Left lung (tissue), 10 donors: ENCODE results near the gene CCDC61. TPM values are rescaled to one million over a fixed set of nuclear protein-coding genes. Genes with fewer than 3 reads are reported as not detected.

Experiments
- ATAC-seq: fragments of 200-7000 bp; cut with Tn5 transposase; one replicate; pipeline ENCODE4 v1.9.1; 2020; ENCODE audit warnings: moderate library complexity
- DNase-seq, 4 donors: peaks; one replicate each; pipeline ENCODE4 v3.0.0-alpha.2; 2013 to 2020
- H3K27ac ChIP-seq, 2 donors: fragments of 200-600 bp; sonication (generic) in 1 of 2; one replicate each; pipeline versions ENCODE4 v1.5.0 to v1.8.0; 2020 to 2021
- H3K27me3 ChIP-seq, 2 donors: fragments of 200-600 bp; sonication (generic) in 1 of 2; one replicate each; pipeline versions ENCODE4 v1.5.0 to v1.8.0; 2020 to 2021
- H3K36me3 ChIP-seq, 2 donors: fragments of 200-600 bp; sonication (generic) in 1 of 2; one replicate each; pipeline versions ENCODE4 v1.5.0 to v1.8.0; 2020 to 2021
- H3K4me1 ChIP-seq, 2 donors: fragments of 200-600 bp; one replicate each; pipeline ENCODE4 v1.8.0; 2021
- H3K4me3 ChIP-seq, 2 donors: fragments of 200-600 bp; sonication (generic) in 1 of 2; one replicate each; pipeline versions ENCODE4 v1.5.0 to v1.8.0; 2020 to 2021; ENCODE audit warnings: mild to moderate bottlenecking in 1 of 2
- H3K9me3 ChIP-seq, 2 donors: fragments of 200-600 bp; sonication (generic) in 1 of 2; one replicate each; pipeline versions ENCODE4 v1.5.0 to v1.8.0; 2020 to 2021
- CTCF ChIP-seq, 2 donors: fragments of 200-600 bp; sonication (generic) in 1 of 2; IDR thresholded peaks; one replicate each; pipeline versions ENCODE4 v1.5.0 to v1.8.0; 2021; ENCODE audit warnings: antibody characterized with exemption in 2 of 2
- intact Hi-C, 2 donors: fragments of 100-400 bp; cut with DNase I; formaldehyde crosslinking; loops; one replicate each; pipeline versions ENCODE4 v1.11.2 to v1.14.2; 2022
- polyA plus RNA-seq, 6 donors: library from polyadenylated mRNA; unstranded; fragments of 120-200 nt; gene quantifications; one replicate each; pipeline ENCODE4 v1.2.1, GENCODE V29; 2013; ENCODE audit not compliant: insufficient read length in 6 of 6
- total RNA-seq, 2 donors: library from RNA; stranded (reverse); fragmentation: NEBNext Ultra II Directional; extraction: Animal tissue kit (Norgen Biotek cat#: 25700); gene quantifications; one replicate each; pipeline ENCODE4 v1.2.1, GENCODE V29; 2021
- donor health status: DM: no; HTN: yes; CAD: no.
- donor health status: DM: no; HTN: no; CAD: no.

Gene CCDC61
- total and polyA plus RNA-seq, 8 donors = 12.1 to 17.3 (median 15.1) TPM

DNA sequence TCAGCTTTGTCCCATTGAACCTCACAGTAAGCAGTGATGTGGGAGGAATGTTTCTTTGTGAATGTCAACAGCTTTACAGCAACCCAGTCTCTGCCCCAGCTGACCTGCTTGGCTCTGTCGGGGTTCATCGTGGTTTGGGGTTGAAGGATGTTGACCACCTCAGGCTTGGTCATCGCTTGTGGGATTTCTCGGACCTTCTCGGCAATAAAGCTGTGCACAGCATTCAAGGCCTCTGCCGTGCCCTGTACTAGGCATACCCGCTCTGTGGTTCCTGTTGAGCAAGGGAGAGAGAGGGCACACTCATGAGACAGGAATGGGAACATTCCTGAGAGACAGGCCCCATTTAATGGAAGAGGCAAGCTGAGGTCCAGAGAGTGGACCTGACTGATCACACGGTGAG is 41.6 kb upstream of the CCDC61 start:
- TF ChIP-seq CTCF (IDR thresholded peaks at IDR 0.05) = no peak
- no peak overlapping the region for H3K4me3 ChIP-seq
- no peak for ATAC-seq
- peak overlapping the region in 1 of 2 donors; percentile 48 for H3K27ac ChIP-seq
- peaks cover 0 to 62% of the 10 kb centered on the region in 2 donors for H3K27me3 ChIP-seq
- H3K9me3 ChIP-seq = no peaks in the 10 kb centered on the region
- no peak for DNase-seq
- peaks cover 0 to 14% of the 10 kb centered on the region in 2 donors for H3K4me1 ChIP-seq
- H3K36me3 ChIP-seq = peaks cover 0 to 6% of the 10 kb centered on the region in 2 donors
- intact Hi-C loops = no loop called here

DNA sequence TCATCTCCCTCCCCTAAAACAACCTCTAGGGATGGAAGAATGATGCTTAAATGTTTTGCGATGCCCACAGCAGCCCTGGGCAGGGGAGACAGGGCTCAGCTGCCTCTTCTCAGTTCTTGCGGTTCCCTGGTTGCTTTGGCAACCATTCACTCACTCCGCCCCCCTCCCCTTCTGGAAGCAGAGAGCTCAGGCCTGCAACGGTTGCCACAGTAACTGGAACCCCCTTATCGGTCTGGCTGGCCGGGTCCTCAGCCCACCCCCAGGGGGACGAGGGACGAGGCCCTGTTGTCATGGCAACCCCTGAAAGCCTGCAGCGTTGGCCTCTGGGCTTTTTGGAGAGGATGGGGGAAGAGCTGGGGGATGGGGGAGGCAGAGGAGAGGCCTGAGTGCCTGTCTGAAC is 41.1 kb upstream of the CCDC61 start:
- peaks cover 0 to 66% of the 10 kb centered on the region in 2 donors for H3K27me3 ChIP-seq
- no peaks in the 10 kb centered on the region for H3K9me3 ChIP-seq
- TF ChIP-seq CTCF (IDR thresholded peaks at IDR 0.05) = no peak
- peaks cover 0 to 6% of the 10 kb centered on the region in 2 donors for H3K36me3 ChIP-seq
- ATAC-seq (no peak), DNase-seq (no peak)
- no peak overlapping the region for H3K4me3 ChIP-seq
- peak overlapping the region in 1 of 2 donors; percentile 48 for H3K27ac ChIP-seq
- peaks cover 0 to 14% of the 10 kb centered on the region in 2 donors for H3K4me1 ChIP-seq
- intact Hi-C loops = no loop called here

- DNase-seq = peak in 1 of 4 donors; percentile 61
- TF ChIP-seq CTCF (IDR thresholded peaks at IDR 0.05) = no peak
- no peak overlapping the region for H3K4me3 ChIP-seq
- intact Hi-C loops = no loop called here
- peaks cover 0 to 81% of the 10 kb centered on the region in 2 donors for H3K27me3 ChIP-seq
- peaks cover 0 to 1% of the 10 kb centered on the region in 2 donors for H3K36me3 ChIP-seq
- peaks cover 0 to 18% of the 10 kb centered on the region in 2 donors for H3K4me1 ChIP-seq
- ATAC-seq = peak; percentile 64
- H3K9me3 ChIP-seq = no peaks in the 10 kb centered on the region
- H3K27ac ChIP-seq = peak overlapping the region; percentile 19 to 61
Observed at GRCh38 chr19:45955905-45956608, 39.2 kb upstream of the CCDC61 start.

GRCh38 chr19:45958320-45958719 is 36.9 kb upstream of the CCDC61 start:
- peaks cover 0 to 12% of the 10 kb centered on the region in 2 donors for H3K4me1 ChIP-seq
- peaks cover 0 to 63% of the 10 kb centered on the region in 2 donors for H3K27me3 ChIP-seq
- no peak overlapping the region for H3K4me3 ChIP-seq
- ATAC-seq (no peak), DNase-seq (no peak)
- peak overlapping the region in 1 of 2 donors; percentile 28 for H3K27ac ChIP-seq
- intact Hi-C loops = no loop called here
- TF ChIP-seq CTCF (IDR thresholded peaks at IDR 0.05) = no peak
- no peaks in the 10 kb centered on the region for H3K36me3 ChIP-seq
- no peaks in the 10 kb centered on the region for H3K9me3 ChIP-seq

DNA sequence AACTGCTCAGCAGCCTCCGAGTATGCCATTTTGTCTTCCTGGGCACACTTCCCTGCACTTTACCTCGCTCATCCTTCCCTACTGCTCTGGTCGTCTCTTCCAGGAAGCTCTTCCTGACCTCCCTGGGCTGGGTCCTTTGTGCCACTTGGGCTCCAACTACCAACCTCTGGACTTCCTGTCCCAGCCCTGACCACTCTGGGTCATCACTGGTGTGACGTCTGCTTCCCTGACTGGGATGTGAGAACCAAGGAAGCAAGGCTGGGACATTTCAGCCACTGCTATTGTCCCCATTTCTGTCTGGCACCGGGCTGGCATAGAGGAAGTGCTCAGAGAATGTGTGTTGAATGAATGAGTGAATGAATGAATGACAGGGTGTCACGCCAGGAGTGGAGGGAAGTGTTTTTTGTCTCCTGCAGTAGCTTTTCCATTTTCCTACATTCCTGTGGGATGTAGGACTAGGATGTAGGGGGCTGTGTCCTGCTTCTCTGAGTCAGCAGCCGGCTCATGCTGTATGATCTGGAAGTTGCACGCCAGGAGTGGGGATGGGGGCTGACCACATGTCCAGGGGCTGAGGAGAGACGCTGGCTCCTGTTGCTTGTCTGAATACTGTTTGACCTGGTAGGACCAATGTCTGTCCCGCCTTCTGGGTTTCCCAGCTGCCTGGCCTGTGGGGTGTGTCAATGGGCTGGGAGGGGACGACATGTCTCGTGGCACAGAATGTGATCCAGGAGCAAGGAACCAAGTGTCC is 36.3 kb upstream of the CCDC61 start:
- Histone ChIP-seq H3K9me3 (no peaks in the 10 kb centered on the region), H3K27ac (peak overlapping the region; percentile 13 to 28)

More for the DNA sequence above, 36.3 kb upstream of the CCDC61 start:
- H3K4me1 ChIP-seq = peaks cover 0 to 10% of the 10 kb centered on the region in 2 donors
- DNase-seq (no peak), ATAC-seq (no peak)
- peaks cover 0 to 57% of the 10 kb centered on the region in 2 donors for H3K27me3 ChIP-seq
- TF ChIP-seq CTCF (IDR thresholded peaks at IDR 0.05) = no peak
- no peaks in the 10 kb centered on the region for H3K36me3 ChIP-seq
- no peak overlapping the region for H3K4me3 ChIP-seq
- intact Hi-C loops = no loop called here
